Measurements from ENCODE around the gene SC5D.
A peak's percentile ranks its signal among the peaks of the same experiment; 100 is the strongest.

Gene SC5D

GRCh38 chr11:121328967-121329679 lies 36.6 kb downstream of the SC5D start:
- no peak for DNase-seq (ENCODE audit: low read depth in 3 of 3)

- no peak for DNase-seq (ENCODE audit: low read depth in 3 of 3)
Observed at GRCh38 chr11:121329781-121330395, 37.3 kb downstream of the SC5D start.

- DNase-seq (ENCODE audit: low read depth in 3 of 3) = no peak
Observed at GRCh38 chr11:121330614-121331435, 38.3 kb downstream of the SC5D start.

- DNase-seq (ENCODE audit: low read depth in 3 of 3) = no peak
Observed at GRCh38 chr11:121334973-121335710, 42.6 kb downstream of the SC5D start.

- no peak for DNase-seq (ENCODE audit: low read depth in 3 of 3)
Observed at GRCh38 chr11:121336279-121336937, 43.8 kb downstream of the SC5D start.

GRCh38 chr11:121337078-121337477 lies 44.5 kb downstream of the SC5D start:
- DNase-seq (ENCODE audit: low read depth in 3 of 3) = no peak

GRCh38 chr11:121337740-121338272 lies 45.2 kb downstream of the SC5D start:
- no peak for DNase-seq (ENCODE audit: low read depth in 3 of 3)

- DNase-seq (ENCODE audit: low read depth in 3 of 3) = no peak
Observed at GRCh38 chr11:121338536-121338935, 46.0 kb downstream of the SC5D start.

GRCh38 chr11:121340032-121340580 lies 47.5 kb downstream of the SC5D start:
- DNase-seq (ENCODE audit: low read depth in 3 of 3) = no peak

- DNase-seq (ENCODE audit: low read depth in 3 of 3) = peak in 1 of 3 experiments; percentile 28
Observed at GRCh38 chr11:121341609-121342008, 49.0 kb downstream of the SC5D start.

GRCh38 chr11:121344824-121345223 lies 52.3 kb downstream of the SC5D start:
- DNase-seq (ENCODE audit: low read depth in 3 of 3) = no peak

GRCh38 chr11:121347094-121347493 lies 54.5 kb downstream of the SC5D start:
- DNase-seq (ENCODE audit: low read depth in 3 of 3) = no peak

GRCh38 chr11:121347813-121348212 lies 55.2 kb downstream of the SC5D start:
- no peak for DNase-seq (ENCODE audit: low read depth in 3 of 3)

GRCh38 chr11:121348220-121348875 lies 55.8 kb downstream of the SC5D start:
- no peak for DNase-seq (ENCODE audit: low read depth in 3 of 3)

GRCh38 chr11:121349790-121350189 lies 57.2 kb downstream of the SC5D start:
- no peak for DNase-seq (ENCODE audit: low read depth in 3 of 3)

- no peak for DNase-seq (ENCODE audit: low read depth in 3 of 3)
Observed at GRCh38 chr11:121350314-121351082, 57.9 kb downstream of the SC5D start.

GRCh38 chr11:121351083-121351630 lies 58.6 kb downstream of the SC5D start:
- DNase-seq (ENCODE audit: low read depth in 3 of 3) = no peak

GRCh38 chr11:121352251-121352891 lies 59.8 kb downstream of the SC5D start:
- DNase-seq (ENCODE audit: low read depth in 3 of 3) = no peak

- no peak for DNase-seq (ENCODE audit: low read depth in 3 of 3)
Observed at GRCh38 chr11:121354192-121354591, 61.6 kb downstream of the SC5D start.

Measured in stimulated activated CD4-positive, alpha-beta T cell treated with anti-CD3 and anti-CD28 coated beads, TNF-alpha, amount 100 ng/mL, for 24 hours (primary cell).